PFSK-1 (cell line): Measurements from ENCODE around the gene TMTC2.

ENCODE experiments used
- SIN3A ChIP-seq: IDR thresholded peaks from 2 replicates; pipeline ENCODE4 v1.6.1; 2012; ENCODE audit warnings: mild to moderate bottlenecking, low read length, moderate library complexity, borderline replicate concordance; ENCODE audit not compliant: insufficient read depth
- TAF1 ChIP-seq: IDR thresholded peaks from 2 replicates; pipeline ENCODE4 v1.6.1; 2012; ENCODE audit warnings: low read length, control low read depth, borderline replicate concordance; ENCODE audit not compliant: insufficient read depth
- TF ChIP-seq, protein P1 (sequence below), 2 experiments: IDR thresholded peaks; 2 replicates each; pipeline versions ENCODE4 v1.6.1 to v1.8.0; 2011 to 2012; ENCODE audit warnings: low read depth in 2 of 2, low read length in 2 of 2, control low read depth in 1 of 2, inconsistent platforms in 1 of 2, mild to moderate bottlenecking in 1 of 2, moderate library complexity in 1 of 2; ENCODE audit not compliant: insufficient read depth in 1 of 2

DNA sequence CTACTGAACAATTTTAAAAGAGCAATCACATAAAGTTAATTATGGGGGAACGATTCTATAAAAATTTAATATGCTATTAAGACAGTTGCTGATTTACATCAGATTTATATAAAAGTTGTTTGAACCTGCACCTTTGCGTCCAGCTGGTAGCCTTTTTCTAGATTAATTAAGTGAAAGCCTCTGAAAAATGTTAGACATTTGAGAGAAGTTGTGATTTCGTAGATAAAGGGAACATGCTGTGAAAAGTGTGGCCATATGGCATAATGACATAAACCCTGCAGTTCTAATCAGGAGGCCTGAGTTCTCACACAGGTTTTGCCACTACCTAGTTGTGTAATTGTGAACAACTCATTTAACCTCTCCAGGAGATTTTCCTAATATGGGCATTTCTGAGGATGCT, 187.2 kb downstream of the TMTC2 start:
- no peak for TF ChIP-seq TAF1
- TF ChIP-seq SIN3A, result no peak
- TF ChIP-seq, protein P1, sequence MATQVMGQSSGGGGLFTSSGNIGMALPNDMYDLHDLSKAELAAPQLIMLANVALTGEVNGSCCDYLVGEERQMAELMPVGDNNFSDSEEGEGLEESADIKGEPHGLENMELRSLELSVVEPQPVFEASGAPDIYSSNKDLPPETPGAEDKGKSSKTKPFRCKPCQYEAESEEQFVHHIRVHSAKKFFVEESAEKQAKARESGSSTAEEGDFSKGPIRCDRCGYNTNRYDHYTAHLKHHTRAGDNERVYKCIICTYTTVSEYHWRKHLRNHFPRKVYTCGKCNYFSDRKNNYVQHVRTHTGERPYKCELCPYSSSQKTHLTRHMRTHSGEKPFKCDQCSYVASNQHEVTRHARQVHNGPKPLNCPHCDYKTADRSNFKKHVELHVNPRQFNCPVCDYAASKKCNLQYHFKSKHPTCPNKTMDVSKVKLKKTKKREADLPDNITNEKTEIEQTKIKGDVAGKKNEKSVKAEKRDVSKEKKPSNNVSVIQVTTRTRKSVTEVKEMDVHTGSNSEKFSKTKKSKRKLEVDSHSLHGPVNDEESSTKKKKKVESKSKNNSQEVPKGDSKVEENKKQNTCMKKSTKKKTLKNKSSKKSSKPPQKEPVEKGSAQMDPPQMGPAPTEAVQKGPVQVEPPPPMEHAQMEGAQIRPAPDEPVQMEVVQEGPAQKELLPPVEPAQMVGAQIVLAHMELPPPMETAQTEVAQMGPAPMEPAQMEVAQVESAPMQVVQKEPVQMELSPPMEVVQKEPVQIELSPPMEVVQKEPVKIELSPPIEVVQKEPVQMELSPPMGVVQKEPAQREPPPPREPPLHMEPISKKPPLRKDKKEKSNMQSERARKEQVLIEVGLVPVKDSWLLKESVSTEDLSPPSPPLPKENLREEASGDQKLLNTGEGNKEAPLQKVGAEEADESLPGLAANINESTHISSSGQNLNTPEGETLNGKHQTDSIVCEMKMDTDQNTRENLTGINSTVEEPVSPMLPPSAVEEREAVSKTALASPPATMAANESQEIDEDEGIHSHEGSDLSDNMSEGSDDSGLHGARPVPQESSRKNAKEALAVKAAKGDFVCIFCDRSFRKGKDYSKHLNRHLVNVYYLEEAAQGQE (IDR thresholded peaks at IDR 0.05; ENCODE audit: insufficient read depth in 1 of 2, low read depth in 2 of 2, low read length in 2 of 2), result no peak
